Fibroblast of mammary gland (primary cell): ENCODE data around the gene MEDAG.

Source experiments
- DNase-seq: peaks from one replicate; pipeline ENCODE4 v3.0.0-alpha.2; 2010; ENCODE audit warnings: low read depth
- H3K4me3 ChIP-seq: 2 replicates; pipeline ENCODE4 v1.5.1; 2011; ENCODE audit warnings: low read depth, mild to moderate bottlenecking, low read length, moderate library complexity; ENCODE audit not compliant: control insufficient read depth
- CTCF ChIP-seq: conservative IDR thresholded peaks from 2 replicates; pipeline ENCODE4 v1.5.1; 2011; ENCODE audit warnings: low read depth, low read length, inconsistent platforms; ENCODE audit not compliant: control insufficient read depth, insufficient read depth

MEDAG gene

GRCh38 chr13:30934381-30934780 lies 28.3 kb downstream of the MEDAG start:
- no peak for TF ChIP-seq CTCF
- DNase-seq, result no peak

GRCh38 chr13:30934803-30935202 lies 28.7 kb downstream of the MEDAG start:
- no peak for TF ChIP-seq CTCF
- H3K4me3 ChIP-seq, result no peak overlapping the region
- no peak for DNase-seq

More at GRCh38 chr13:30934381-30934780, 28.3 kb downstream of the MEDAG start:
- H3K4me3 ChIP-seq, result no peak overlapping the region

- no peak overlapping the region for H3K4me3 ChIP-seq
- no peak for TF ChIP-seq CTCF
- no peak for DNase-seq
Measured at GRCh38 chr13:30936971-30937370, 30.9 kb downstream of the MEDAG start.

GRCh38 chr13:30943881-30944280 lies 37.8 kb downstream of the MEDAG start:
- no peak overlapping the region for H3K4me3 ChIP-seq
- no peak for TF ChIP-seq CTCF
- DNase-seq, result peak; percentile 42

- DNase-seq, result no peak
Measured at GRCh38 chr13:30957258-30957943, 51.3 kb downstream of the MEDAG start.

GRCh38 chr13:30959678-30960077 lies 53.6 kb downstream of the MEDAG start:
- no peak for TF ChIP-seq CTCF
- DNase-seq, result no peak
- H3K4me3 ChIP-seq, result no peak overlapping the region

More at GRCh38 chr13:30957258-30957943, 51.3 kb downstream of the MEDAG start:
- TF ChIP-seq CTCF, result no peak
- no peak overlapping the region for H3K4me3 ChIP-seq
